ENCODE measurements around the gene OR2B2.

GRCh38 chr6:27861861-27862260, 50.3 kb downstream of the OR2B2 start:
- TF ChIP-seq CTCF (optimal IDR thresholded peaks at IDR 0.05 in 1 of 3, IDR thresholded peaks at IDR 0.05 in 1 of 3, conservative IDR thresholded peaks at IDR 0.05 in 1 of 3; ENCODE audit: extremely low read depth in 1 of 3, insufficient read depth in 2 of 3, low read length in 3 of 3) (no peak), EZH2 (IDR thresholded peaks at IDR 0.05; ENCODE audit: low read length) (no peak)

Data from keratinocyte (primary cell).